GM12873 (cell line): Measurements from ENCODE around the gene CAPN3.

Source experiments
- TF ChIP-seq, protein P1 (sequence below): IDR thresholded peaks from 2 replicates; pipeline ENCODE4 v1.5.1; 2012; ENCODE audit warnings: low read depth, mild to moderate bottlenecking, moderate library complexity, low read length, control low read depth; ENCODE audit not compliant: insufficient read depth; ENCODE audit errors: missing control alignments

The CAPN3 gene

GRCh38 chr15:42445551-42445950, 86.2 kb downstream of the CAPN3 start:
- TF ChIP-seq, protein P1, sequence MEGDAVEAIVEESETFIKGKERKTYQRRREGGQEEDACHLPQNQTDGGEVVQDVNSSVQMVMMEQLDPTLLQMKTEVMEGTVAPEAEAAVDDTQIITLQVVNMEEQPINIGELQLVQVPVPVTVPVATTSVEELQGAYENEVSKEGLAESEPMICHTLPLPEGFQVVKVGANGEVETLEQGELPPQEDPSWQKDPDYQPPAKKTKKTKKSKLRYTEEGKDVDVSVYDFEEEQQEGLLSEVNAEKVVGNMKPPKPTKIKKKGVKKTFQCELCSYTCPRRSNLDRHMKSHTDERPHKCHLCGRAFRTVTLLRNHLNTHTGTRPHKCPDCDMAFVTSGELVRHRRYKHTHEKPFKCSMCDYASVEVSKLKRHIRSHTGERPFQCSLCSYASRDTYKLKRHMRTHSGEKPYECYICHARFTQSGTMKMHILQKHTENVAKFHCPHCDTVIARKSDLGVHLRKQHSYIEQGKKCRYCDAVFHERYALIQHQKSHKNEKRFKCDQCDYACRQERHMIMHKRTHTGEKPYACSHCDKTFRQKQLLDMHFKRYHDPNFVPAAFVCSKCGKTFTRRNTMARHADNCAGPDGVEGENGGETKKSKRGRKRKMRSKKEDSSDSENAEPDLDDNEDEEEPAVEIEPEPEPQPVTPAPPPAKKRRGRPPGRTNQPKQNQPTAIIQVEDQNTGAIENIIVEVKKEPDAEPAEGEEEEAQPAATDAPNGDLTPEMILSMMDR = no peak

- TF ChIP-seq, protein P1 = no peak
These were observed 88.3 kb downstream of the CAPN3 start for GRCh38 chr15:42447599-42447998.

GRCh38 chr15:42448281-42448680, 89.0 kb downstream of the CAPN3 start:
- TF ChIP-seq, protein P1 = no peak

DNA sequence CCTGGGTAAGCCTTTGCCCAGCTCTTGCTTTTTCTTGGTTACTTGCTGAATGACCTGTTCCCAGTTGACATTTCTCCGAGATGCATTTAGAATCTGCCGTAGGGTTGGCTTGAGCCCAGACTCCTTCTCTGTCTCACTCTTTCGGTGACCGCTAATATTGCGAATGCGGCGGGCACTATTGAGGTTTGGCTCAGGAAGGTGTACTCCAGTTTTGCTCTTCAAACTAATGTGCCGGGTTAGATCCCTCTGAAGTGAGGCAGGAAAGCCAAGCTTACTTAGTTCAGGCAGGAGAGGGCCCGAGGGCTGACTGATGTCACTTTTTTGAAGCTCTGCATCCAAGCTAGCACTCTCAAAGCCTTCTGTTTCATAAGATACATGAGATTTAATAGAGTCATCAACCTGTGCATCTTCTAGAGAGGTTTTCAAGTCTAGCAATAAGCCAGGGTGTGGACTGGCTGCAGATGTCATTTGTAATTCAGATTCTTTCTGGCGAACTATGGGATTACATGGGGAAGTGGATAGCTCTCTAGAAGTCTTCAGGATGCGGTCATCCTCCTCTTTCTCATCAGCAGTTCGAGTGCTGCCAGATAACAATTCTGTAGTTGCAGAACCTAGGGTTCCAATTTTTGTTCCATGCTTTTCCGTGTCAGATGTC, 90.6 kb downstream of the CAPN3 start:
- TF ChIP-seq, protein P1 = no peak

DNA sequence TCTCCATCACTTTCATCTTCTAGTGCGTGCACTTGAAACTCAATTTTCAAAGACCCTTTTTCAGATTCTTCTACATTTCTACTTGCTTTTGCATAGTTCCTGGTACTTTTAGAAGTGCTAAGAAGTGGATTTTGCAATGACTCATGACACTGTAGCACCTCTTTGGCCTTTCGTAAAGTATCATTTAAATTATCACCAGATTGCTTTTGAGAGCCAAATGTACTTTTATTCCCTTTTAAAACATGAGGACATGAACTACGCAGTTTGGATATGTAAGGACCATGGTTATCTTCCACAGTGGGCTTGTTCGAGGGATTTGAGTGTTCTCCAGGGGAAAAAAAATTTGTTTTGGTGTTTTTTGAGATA, 91.1 kb downstream of the CAPN3 start:
- TF ChIP-seq, protein P1 = no peak

DNA sequence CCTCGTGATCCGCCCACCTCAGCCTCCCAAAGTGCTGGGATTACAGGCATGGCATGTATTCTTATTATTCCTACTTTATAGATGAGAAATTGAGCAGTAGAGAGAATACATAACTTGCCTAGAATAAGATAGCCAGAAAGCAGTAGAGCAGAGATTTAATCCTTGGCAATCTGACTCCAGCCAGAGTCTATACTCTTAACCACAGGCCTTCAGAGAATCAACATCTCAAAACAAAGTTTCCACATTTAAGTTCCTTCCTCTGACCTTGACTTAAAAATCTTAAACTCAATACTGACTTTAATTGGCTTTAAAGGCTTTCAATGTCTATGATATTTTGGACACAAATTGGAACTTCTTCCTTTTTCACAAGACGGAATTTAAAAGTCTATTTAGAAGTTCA, 94.5 kb downstream of the CAPN3 start:
- TF ChIP-seq, protein P1 = no peak

- TF ChIP-seq, protein P1 = no peak
These were observed 97.2 kb downstream of the CAPN3 start for GRCh38 chr15:42456531-42456930.
